Panc1 (cell line): Measurements from ENCODE around the gene USP3. TPM values are rescaled to one million over a fixed set of nuclear protein-coding genes. Genes with fewer than 3 reads are reported as not detected.

Source experiments
- ATAC-seq: fragments of 200-7000 bp; cut with Tn5 transposase; 2 replicates; pipeline ENCODE4 v1.9.1; 2020; ENCODE audit warnings: mild to moderate bottlenecking, moderate library complexity
- BruUV-seq: library from RNA; stranded (reverse); fragments of 400-500 nt; replicated peaks from 2 replicates; lab custom pipeline; 2021; lab: Mats Ljungman, UMichigan
- CTCF ChIA-PET: fragments of 300-600 bp; sonication (Branson Sonifier 250); formaldehyde crosslinking; loops from one replicate; lab custom pipeline; 2022; ENCODE audit warnings: antibody characterized with exemption; lab: Charles Lee
- POLR2A ChIA-PET: fragments of 300-600 bp; sonication (Branson Sonifier 250); formaldehyde crosslinking; loops from one replicate; lab custom pipeline; 2022; ENCODE audit warnings: antibody characterized with exemption; lab: Charles Lee
- DNase-seq: peaks from one replicate; pipeline ENCODE4 v3.0.0-alpha.2; 2010; ENCODE audit warnings: low read depth, low spot score
- H3K27ac ChIP-seq: 2 replicates; pipeline ENCODE4 v1.5.1; 2011; ENCODE audit warnings: mild to moderate bottlenecking, low read length, inconsistent platforms
- H3K27me3 ChIP-seq: fragments of 200-500 bp; sonication (Bioruptor generic); 2 replicates; pipeline ENCODE4 v1.6.0; 2014; ENCODE audit warnings: low read length, inconsistent platforms; ENCODE audit not compliant: control insufficient read depth, insufficient read depth
- H3K36me3 ChIP-seq: fragments of 200-500 bp; sonication (Bioruptor generic); 2 replicates; pipeline ENCODE4 v1.5.1; 2014; ENCODE audit warnings: inconsistent platforms, mild to moderate bottlenecking, low read length, moderate library complexity; ENCODE audit not compliant: control insufficient read depth, insufficient read depth
- H3K4me1 ChIP-seq: 2 replicates; pipeline ENCODE4 v1.5.1; 2011; ENCODE audit warnings: inconsistent platforms, mild to moderate bottlenecking, low read length, moderate library complexity; ENCODE audit not compliant: control insufficient read depth, insufficient read depth
- H3K4me3 ChIP-seq, 2 experiments: 2 replicates each; pipeline ENCODE4 v1.5.1; 2011 to 2012; ENCODE audit warnings: low read depth in 2 of 2, low read length in 2 of 2, mild to moderate bottlenecking in 2 of 2, inconsistent platforms in 1 of 2, moderate library complexity in 1 of 2
- H3K9me3 ChIP-seq: fragments of 200-500 bp; sonication (Bioruptor generic); 2 replicates; pipeline ENCODE4 v1.5.1; 2014; ENCODE audit warnings: low read depth, mild to moderate bottlenecking, inconsistent platforms, low read length, moderate library complexity; ENCODE audit not compliant: control insufficient read depth, insufficient read depth
- CTCF ChIP-seq: fragments of 450-650 bp; IDR thresholded peaks from 2 replicates; pipeline ENCODE4 v1.5.1; 2017; ENCODE audit warnings: mild to moderate bottlenecking
- POLR2AphosphoS5 ChIP-seq: IDR thresholded peaks from 2 replicates; pipeline ENCODE4 v1.6.1; 2012; ENCODE audit warnings: mild to moderate bottlenecking, low read depth, low read length, moderate library complexity
- SIN3A ChIP-seq: IDR thresholded peaks from 2 replicates; pipeline ENCODE4 v1.6.1; 2012; ENCODE audit warnings: low read depth, mild to moderate bottlenecking, low read length, moderate library complexity, borderline replicate concordance; ENCODE audit not compliant: insufficient read depth
- TCF7L2 ChIP-seq: IDR thresholded peaks from 2 replicates; pipeline ENCODE4 v1.6.1; 2011; ENCODE audit warnings: mild to moderate bottlenecking, low read depth, low read length, inconsistent platforms
- in situ Hi-C: cut with HindIII; loops from 2 replicates; pipeline ENCODE4 v1.10.0; 2016; ENCODE audit warnings: low sequenced_read_pairs, low pct_unique_long_range_greater_than_20kb
- intact Hi-C: fragments of 100-400 bp; cut with micrococcal nuclease; formaldehyde crosslinking; loops from one replicate; pipeline ENCODE4 v1.10.0; 2022; ENCODE audit not compliant: unreplicated experiment
- total RNA-seq: library from RNA; stranded (reverse); gene quantifications from one replicate; pipeline ENCODE4 v1.2.1, GENCODE V29; 2021; ENCODE audit not compliant: unreplicated experiment
- TF ChIP-seq, protein P1 (sequence below), 2 experiments: IDR thresholded peaks; 2 replicates each; pipeline ENCODE4 v1.6.1; 2011 to 2012; ENCODE audit warnings: low read depth in 2 of 2, control low read depth in 1 of 2, low read length in 1 of 2, mild to moderate bottlenecking in 1 of 2, moderate library complexity in 1 of 2; ENCODE audit not compliant: insufficient read depth in 1 of 2

Gene USP3
- total RNA-seq, 1 experiment from 2014 or later = 51.4 TPM

- H3K36me3 ChIP-seq = peaks cover 6% of the 10 kb centered on the region
- TF ChIP-seq TCF7L2 (no peak), POLR2AphosphoS5 (no peak), CTCF (no peak), SIN3A (no peak)
- TF ChIP-seq, protein P1, sequence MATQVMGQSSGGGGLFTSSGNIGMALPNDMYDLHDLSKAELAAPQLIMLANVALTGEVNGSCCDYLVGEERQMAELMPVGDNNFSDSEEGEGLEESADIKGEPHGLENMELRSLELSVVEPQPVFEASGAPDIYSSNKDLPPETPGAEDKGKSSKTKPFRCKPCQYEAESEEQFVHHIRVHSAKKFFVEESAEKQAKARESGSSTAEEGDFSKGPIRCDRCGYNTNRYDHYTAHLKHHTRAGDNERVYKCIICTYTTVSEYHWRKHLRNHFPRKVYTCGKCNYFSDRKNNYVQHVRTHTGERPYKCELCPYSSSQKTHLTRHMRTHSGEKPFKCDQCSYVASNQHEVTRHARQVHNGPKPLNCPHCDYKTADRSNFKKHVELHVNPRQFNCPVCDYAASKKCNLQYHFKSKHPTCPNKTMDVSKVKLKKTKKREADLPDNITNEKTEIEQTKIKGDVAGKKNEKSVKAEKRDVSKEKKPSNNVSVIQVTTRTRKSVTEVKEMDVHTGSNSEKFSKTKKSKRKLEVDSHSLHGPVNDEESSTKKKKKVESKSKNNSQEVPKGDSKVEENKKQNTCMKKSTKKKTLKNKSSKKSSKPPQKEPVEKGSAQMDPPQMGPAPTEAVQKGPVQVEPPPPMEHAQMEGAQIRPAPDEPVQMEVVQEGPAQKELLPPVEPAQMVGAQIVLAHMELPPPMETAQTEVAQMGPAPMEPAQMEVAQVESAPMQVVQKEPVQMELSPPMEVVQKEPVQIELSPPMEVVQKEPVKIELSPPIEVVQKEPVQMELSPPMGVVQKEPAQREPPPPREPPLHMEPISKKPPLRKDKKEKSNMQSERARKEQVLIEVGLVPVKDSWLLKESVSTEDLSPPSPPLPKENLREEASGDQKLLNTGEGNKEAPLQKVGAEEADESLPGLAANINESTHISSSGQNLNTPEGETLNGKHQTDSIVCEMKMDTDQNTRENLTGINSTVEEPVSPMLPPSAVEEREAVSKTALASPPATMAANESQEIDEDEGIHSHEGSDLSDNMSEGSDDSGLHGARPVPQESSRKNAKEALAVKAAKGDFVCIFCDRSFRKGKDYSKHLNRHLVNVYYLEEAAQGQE (IDR thresholded peaks at IDR 0.05; ENCODE audit: insufficient read depth in 1 of 2, low read depth in 2 of 2, low read length in 1 of 2) = no peak
Measured at GRCh38 chr15:63628123-63628822, 123.9 kb downstream of the USP3 start.

GRCh38 chr15:63630036-63630751 is 125.8 kb downstream of the USP3 start:
- POLR2A ChIA-PET = no interaction called here
- peaks cover 6% of the 10 kb centered on the region for H3K36me3 ChIP-seq
- ATAC-seq (no peak), DNase-seq (no peak)
- H3K27ac ChIP-seq = no peak overlapping the region
- H3K4me1 ChIP-seq = no peaks in the 10 kb centered on the region
- CTCF ChIA-PET = interaction anchor here (1.2 kb wide), 1 partner anchor 164 kb away, joined by 3 read pairs; no protein-coding TSS in a partner anchor
- intact Hi-C loops (no loop called here), in situ Hi-C loops (no loop called here)
- H3K27me3 ChIP-seq = no peaks in the 10 kb centered on the region
- no peak overlapping the region for H3K4me3 ChIP-seq
- no TSS peak for BruUV-seq
- no peak for TF ChIP-seq TCF7L2
- no peak for TF ChIP-seq CTCF
- TF ChIP-seq POLR2AphosphoS5 = no peak
- TF ChIP-seq, protein P1 (IDR thresholded peaks at IDR 0.05; ENCODE audit: insufficient read depth in 1 of 2, low read depth in 2 of 2, low read length in 1 of 2) = no peak
- no peak for TF ChIP-seq SIN3A
- no peaks in the 10 kb centered on the region for H3K9me3 ChIP-seq

More at GRCh38 chr15:63628123-63628822, 123.9 kb downstream of the USP3 start:
- Histone ChIP-seq H3K27me3 (no peaks in the 10 kb centered on the region), H3K4me1 (no peaks in the 10 kb centered on the region), H3K4me3 (no peak overlapping the region), H3K9me3 (no peaks in the 10 kb centered on the region), H3K27ac (no peak overlapping the region)
- DNase-seq (no peak), ATAC-seq (no peak)
- in situ Hi-C loops = no loop called here
- ChIA-PET POLR2A (no interaction called here), CTCF (interaction anchor here (0.7 kb wide), 1 partner anchor 161 kb away, joined by 3 read pairs; no protein-coding TSS in a partner anchor)
- intact Hi-C loops = no loop called here
- no TSS peak for BruUV-seq
